HG03095 (cell line): ENCODE measurements around the gene ACY1.

Source experiments
- ATAC-seq: cut with Tn5 transposase; IDR thresholded peaks from one replicate; pipeline ENCODE4 v1.9.1; 2021; ENCODE audit warnings: moderate library complexity; ENCODE audit not compliant: unreplicated experiment

The ACY1 gene

GRCh38 chr3:51962854-51963530 is 20.3 kb upstream of the ACY1 start:
- ATAC-seq, result no peak

- ATAC-seq, result no peak
These were observed 19.3 kb upstream of the ACY1 start for GRCh38 chr3:51963951-51964451.

- ATAC-seq, result no peak
These were observed 18.8 kb upstream of the ACY1 start for GRCh38 chr3:51964521-51964920.

GRCh38 chr3:51966016-51966415 is 17.3 kb upstream of the ACY1 start:
- no peak for ATAC-seq

- ATAC-seq, result no peak
These were observed 16.8 kb upstream of the ACY1 start for GRCh38 chr3:51966486-51966885.

GRCh38 chr3:51966922-51967383 is 16.4 kb upstream of the ACY1 start:
- no peak for ATAC-seq

- peak; percentile 49 for ATAC-seq
These were observed 15.8 kb upstream of the ACY1 start, which contains the start of gene PCBP4 for GRCh38 chr3:51967384-51968169. Gene PCBP4, minus strand, starts transcription at chr3:51967454. Its CDS starts 6,214 bp downstream, at chr3:51961240.

GRCh38 chr3:51968170-51968775 is 15.1 kb upstream of the ACY1 start:
- no peak for ATAC-seq

- no peak for ATAC-seq
These were observed 14.3 kb upstream of the ACY1 start for GRCh38 chr3:51968883-51969678.

GRCh38 chr3:51969841-51970240 is 13.5 kb upstream of the ACY1 start:
- no peak for ATAC-seq

GRCh38 chr3:51970606-51971300 is 12.6 kb upstream of the ACY1 start:
- no peak for ATAC-seq

- ATAC-seq, result no peak
These were observed 12.0 kb upstream of the ACY1 start for GRCh38 chr3:51971350-51971749.

- ATAC-seq, result no peak
These were observed 8.9 kb upstream of the ACY1 start for GRCh38 chr3:51974277-51974962.

- peak; percentile 49 for ATAC-seq
These were observed 8.1 kb upstream of the ACY1 start, which contains the start of gene ABHD14A for GRCh38 chr3:51974963-51975851. Gene ABHD14A, plus strand, starts transcription at chr3:51975064. Its CDS starts 72 bp downstream, at chr3:51975136.

- ATAC-seq, result no peak
These were observed 7.3 kb upstream of the ACY1 start for GRCh38 chr3:51975852-51976549.

GRCh38 chr3:51977446-51978142 is 5.7 kb upstream of the ACY1 start:
- ATAC-seq, result no peak

GRCh38 chr3:51978143-51978502 is 5.2 kb upstream of the ACY1 start:
- ATAC-seq, result no peak
